H1 (cell line): ENCODE results near the gene ABCA5.

Source experiments
- CBX8 ChIP-seq: fragments of 300-800, 300-1000 bp; sonication (generic); IDR thresholded peaks from 2 replicates; pipeline ENCODE4 v1.7.1; 2016; ENCODE audit warnings: low read depth, low read length, borderline replicate concordance
- CHD2 ChIP-seq: IDR thresholded peaks from 2 replicates; pipeline ENCODE4 v1.6.1; 2012; ENCODE audit warnings: low read length, improper control_type of control experiment
- CTCF ChIP-seq, 3 experiments: IDR thresholded peaks; 1 replicate in 2 of 3; 2 replicates in 1 of 3; pipeline versions ENCODE4 v1.5.1 to v1.6.1; 2011; ENCODE audit warnings: low read length in 3 of 3, mild to moderate bottlenecking in 3 of 3, inconsistent platforms in 2 of 3, low read depth in 1 of 3, moderate library complexity in 1 of 3; ENCODE audit not compliant: insufficient read depth in 1 of 3; ENCODE audit errors: control extremely low read depth in 1 of 3
- EZH2 ChIP-seq: fragments of 200-600 bp; sonication (generic); IDR thresholded peaks from 2 replicates; pipeline ENCODE4 v1.7.1; 2012; ENCODE audit warnings: low read depth, mild to moderate bottlenecking, moderate library complexity, low read length, inconsistent platforms; ENCODE audit not compliant: severe bottlenecking
- POLR2A ChIP-seq, 2 experiments: IDR thresholded peaks; 1 replicate in 1 of 2; 2 replicates in 1 of 2; pipeline ENCODE4 v1.6.1; 2011; ENCODE audit warnings: low read depth in 2 of 2, low read length in 2 of 2, mild to moderate bottlenecking in 2 of 2; ENCODE audit errors: control extremely low read depth in 1 of 2
- RFX5 ChIP-seq: IDR thresholded peaks from 2 replicates; pipeline ENCODE4 v1.6.1; 2011; ENCODE audit warnings: low read depth, low read length, improper control_type of control experiment, borderline replicate concordance
- SIN3A ChIP-seq, 2 experiments: IDR thresholded peaks in 1 of 2; conservative IDR thresholded peaks in 1 of 2; 2 replicates each; pipeline ENCODE4 v1.6.1; 2011 to 2012; ENCODE audit warnings: low read length in 2 of 2, improper control_type of control experiment in 1 of 2, low read depth in 1 of 2, mild to moderate bottlenecking in 1 of 2
- SP2 ChIP-seq: IDR thresholded peaks from 2 replicates; pipeline ENCODE4 v1.6.1; 2012; ENCODE audit warnings: mild to moderate bottlenecking, low read length, inconsistent platforms
- TAF1 ChIP-seq: IDR thresholded peaks from 2 replicates; pipeline ENCODE4 v1.6.1; 2011; ENCODE audit warnings: mild to moderate bottlenecking, low read depth, low read length
- TBP ChIP-seq: IDR thresholded peaks from 2 replicates; pipeline ENCODE4 v1.6.1; 2011; ENCODE audit warnings: low read depth, low read length, improper control_type of control experiment

GRCh38 chr17:69320210-69320907 lies 6.6 kb downstream of the ABCA5 start:
- TF ChIP-seq TAF1 (no peak), POLR2A (IDR thresholded peaks at IDR 0.05; ENCODE audit: control extremely low read depth in 1 of 2, low read depth in 2 of 2, low read length in 2 of 2) (no peak), EZH2 (no peak), CHD2 (no peak), TBP (no peak), SP2 (no peak), SIN3A (conservative IDR thresholded peaks at IDR 0.05 in 1 of 2, IDR thresholded peaks at IDR 0.05 in 1 of 2; ENCODE audit: low read depth in 1 of 2, low read length in 2 of 2) (no peak), CTCF (IDR thresholded peaks at IDR 0.05; ENCODE audit: control extremely low read depth in 1 of 3, insufficient read depth in 1 of 3, low read depth in 1 of 3, low read length in 3 of 3) (no peak), CBX8 (no peak), RFX5 (no peak)
